H1 (cell line): ENCODE results near the gene ST6GALNAC4. TPM values are rescaled to one million over a fixed set of nuclear protein-coding genes. Genes with fewer than 3 reads are reported as not detected.

ENCODE experiments used
- BRCA1 ChIP-seq: IDR thresholded peaks from 2 replicates; pipeline ENCODE4 v1.6.1; 2012; ENCODE audit warnings: low read depth, low read length, improper control_type of control experiment
- CEBPB ChIP-seq: IDR thresholded peaks from 2 replicates; pipeline ENCODE4 v1.6.1; 2012; ENCODE audit warnings: low read depth, low read length
- GABPA ChIP-seq: IDR thresholded peaks from 2 replicates; pipeline ENCODE4 v1.6.1; 2011; ENCODE audit warnings: mild to moderate bottlenecking, low read length, moderate library complexity, borderline replicate concordance; ENCODE audit not compliant: insufficient read depth
- polyA plus RNA-seq, 7 experiments: library from polyadenylated mRNA; depleted of rRNA in 3 of 7; stranded (reverse) in 5 of 7; unstranded in 2 of 7; fragments of >200 nt in 5 of 7; fragments of 200-250 nt in 2 of 7; gene quantifications; 1 replicate in 5 of 7; 2 replicates in 1 of 7; 4 replicates in 1 of 7; pipeline versions ENCODE4 v1.2.1 to v1.2.3, GENCODE V29; 2011 to 2013; ENCODE audit warnings: missing spikeins in 2 of 7, mixed read lengths in 2 of 7
- total RNA-seq: library from RNA; stranded (reverse); fragmentation: NEBNext Ultra II Directional; extraction: Animal tissue kit (Norgen Biotek cat#: 25700); gene quantifications from 2 replicates; pipeline ENCODE4 v1.2.1, GENCODE V29; 2021
- TF ChIP-seq, protein P1 (sequence below): IDR thresholded peaks from 2 replicates; pipeline ENCODE4 v1.6.1; 2012; ENCODE audit warnings: inconsistent platforms
- TF ChIP-seq, protein P2 (sequence below): IDR thresholded peaks from 2 replicates; pipeline ENCODE4 v1.6.1; 2012; ENCODE audit warnings: inconsistent platforms
- TF ChIP-seq, protein P3 (sequence below), 3 experiments: IDR thresholded peaks; 1 replicate in 2 of 3; 2 replicates in 1 of 3; pipeline versions ENCODE4 v1.5.1 to v1.6.1; 2011; ENCODE audit warnings: low read length in 3 of 3, mild to moderate bottlenecking in 3 of 3, inconsistent platforms in 2 of 3, low read depth in 1 of 3, moderate library complexity in 1 of 3; ENCODE audit not compliant: insufficient read depth in 1 of 3; ENCODE audit errors: control extremely low read depth in 1 of 3

ST6GALNAC4 gene
- total and polyA plus RNA-seq, 2 of the 8 experiments (the other 6 are each of a cell fraction or from before 2014, with no cell fraction given): 21.8 to 34.1 TPM

DNA sequence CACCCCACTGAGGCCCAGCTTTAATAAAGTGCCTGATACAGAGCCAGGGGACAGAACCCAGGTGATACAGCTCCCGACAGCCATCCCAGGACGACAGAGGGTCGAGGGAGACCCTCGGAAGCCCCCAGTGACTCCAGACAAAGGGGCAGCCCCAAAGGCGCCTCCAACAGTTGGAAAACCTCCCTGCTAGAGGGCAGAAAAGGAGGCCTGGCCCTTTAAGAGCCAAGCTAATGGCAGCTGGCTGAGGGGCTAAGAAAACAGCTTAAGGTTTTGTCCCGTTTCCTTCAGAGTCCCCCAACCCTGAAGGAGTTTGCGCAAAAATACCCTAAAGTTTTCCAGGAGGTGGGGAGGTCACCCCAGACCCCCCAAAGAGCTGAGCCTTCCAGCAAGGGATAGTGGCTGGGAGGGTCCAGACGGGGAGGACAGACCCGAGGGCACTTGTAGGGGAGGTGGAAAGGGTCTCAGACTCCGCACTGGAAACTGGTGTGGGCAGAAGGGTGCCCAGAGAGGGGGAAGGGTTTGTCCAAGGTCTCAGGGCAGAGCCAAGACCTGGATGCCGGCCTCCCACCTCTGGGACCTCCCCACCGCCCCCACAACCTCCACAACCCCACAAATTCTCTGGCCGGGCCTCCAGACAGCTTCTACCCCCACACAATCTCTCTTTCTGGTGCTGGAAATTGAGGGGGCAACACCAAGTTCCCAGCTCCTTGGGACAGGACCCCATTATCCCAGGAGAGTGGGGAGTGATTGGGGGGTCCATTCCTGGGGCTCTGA lies 31.1 kb downstream of the ST6GALNAC4 start (continued):
- TF ChIP-seq GABPA: no peak
- TF ChIP-seq, protein P1, sequence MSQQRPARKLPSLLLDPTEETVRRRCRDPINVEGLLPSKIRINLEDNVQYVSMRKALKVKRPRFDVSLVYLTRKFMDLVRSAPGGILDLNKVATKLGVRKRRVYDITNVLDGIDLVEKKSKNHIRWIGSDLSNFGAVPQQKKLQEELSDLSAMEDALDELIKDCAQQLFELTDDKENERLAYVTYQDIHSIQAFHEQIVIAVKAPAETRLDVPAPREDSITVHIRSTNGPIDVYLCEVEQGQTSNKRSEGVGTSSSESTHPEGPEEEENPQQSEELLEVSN: no peak
- TF ChIP-seq, protein P2, sequence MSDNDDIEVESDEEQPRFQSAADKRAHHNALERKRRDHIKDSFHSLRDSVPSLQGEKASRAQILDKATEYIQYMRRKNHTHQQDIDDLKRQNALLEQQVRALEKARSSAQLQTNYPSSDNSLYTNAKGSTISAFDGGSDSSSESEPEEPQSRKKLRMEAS: no peak
- TF ChIP-seq, protein P3, sequence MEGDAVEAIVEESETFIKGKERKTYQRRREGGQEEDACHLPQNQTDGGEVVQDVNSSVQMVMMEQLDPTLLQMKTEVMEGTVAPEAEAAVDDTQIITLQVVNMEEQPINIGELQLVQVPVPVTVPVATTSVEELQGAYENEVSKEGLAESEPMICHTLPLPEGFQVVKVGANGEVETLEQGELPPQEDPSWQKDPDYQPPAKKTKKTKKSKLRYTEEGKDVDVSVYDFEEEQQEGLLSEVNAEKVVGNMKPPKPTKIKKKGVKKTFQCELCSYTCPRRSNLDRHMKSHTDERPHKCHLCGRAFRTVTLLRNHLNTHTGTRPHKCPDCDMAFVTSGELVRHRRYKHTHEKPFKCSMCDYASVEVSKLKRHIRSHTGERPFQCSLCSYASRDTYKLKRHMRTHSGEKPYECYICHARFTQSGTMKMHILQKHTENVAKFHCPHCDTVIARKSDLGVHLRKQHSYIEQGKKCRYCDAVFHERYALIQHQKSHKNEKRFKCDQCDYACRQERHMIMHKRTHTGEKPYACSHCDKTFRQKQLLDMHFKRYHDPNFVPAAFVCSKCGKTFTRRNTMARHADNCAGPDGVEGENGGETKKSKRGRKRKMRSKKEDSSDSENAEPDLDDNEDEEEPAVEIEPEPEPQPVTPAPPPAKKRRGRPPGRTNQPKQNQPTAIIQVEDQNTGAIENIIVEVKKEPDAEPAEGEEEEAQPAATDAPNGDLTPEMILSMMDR (IDR thresholded peaks at IDR 0.05; ENCODE audit: control extremely low read depth in 1 of 3, insufficient read depth in 1 of 3, low read depth in 1 of 3, low read length in 3 of 3): no peak
- TF ChIP-seq CEBPB: no peak
- no peak for TF ChIP-seq BRCA1
